Measurements from ENCODE around the gene MORN1. TPM values are rescaled to one million over a fixed set of nuclear protein-coding genes. Genes with fewer than 3 reads are reported as not detected.

MORN1 gene
- total RNA-seq, 1 donor from 2014 or later: 24.4 TPM

DNA sequence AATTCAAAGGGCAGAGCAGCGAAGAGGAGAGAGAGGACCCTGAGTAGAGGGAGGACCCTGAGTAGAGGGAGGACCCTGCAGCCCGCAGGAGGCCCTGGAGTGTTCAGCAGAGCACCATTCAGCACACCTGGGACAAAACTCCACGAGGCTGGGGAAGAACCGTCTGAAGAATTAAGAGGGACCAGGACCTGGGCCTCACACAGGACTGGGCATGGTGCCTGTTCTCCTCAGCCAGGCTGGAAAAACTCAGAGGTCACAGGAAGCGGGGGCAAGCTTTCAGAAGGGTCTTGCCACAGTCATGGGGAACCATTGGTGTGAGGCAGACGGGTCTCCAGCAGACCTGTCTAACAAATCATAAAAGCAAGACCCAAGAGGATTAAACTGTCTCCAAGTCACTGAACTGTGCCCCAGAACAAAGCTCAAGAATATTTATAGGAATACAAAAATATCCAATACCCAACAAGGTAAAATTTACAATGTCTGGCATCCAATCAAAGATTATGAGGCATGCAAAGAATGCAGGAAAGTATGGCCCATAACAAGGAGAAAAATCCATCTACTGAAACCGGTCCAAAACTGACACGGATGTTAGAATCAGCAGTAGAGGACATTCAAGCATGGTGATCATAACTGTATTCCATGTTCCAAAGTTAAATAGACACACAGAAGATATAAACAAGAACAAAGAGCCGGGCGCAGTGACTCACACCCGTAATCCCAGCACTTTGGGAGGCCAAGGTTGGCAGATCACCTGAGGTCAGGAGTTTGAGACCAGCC, 30.6 kb downstream of the MORN1 start:
- Mint-ChIP-seq H3K27ac (ENCODE audit: unreplicated experiment) (no peak overlapping the region), H3K4me3 (no peak overlapping the region), H3K9me3 (peaks cover 5% of the 10 kb centered on the region), H3K27me3 (ENCODE audit: low read depth) (no peaks in the 10 kb centered on the region), H3K36me3 (ENCODE audit: low read depth) (peaks cover 19% of the 10 kb centered on the region), H3K4me1 (no peaks in the 10 kb centered on the region)
- no peak for TF ChIP-seq CTCF (conservative IDR thresholded peaks at IDR 0.05)
- no peak for DNase-seq (ENCODE audit: low read depth, low spot score)

DNA sequence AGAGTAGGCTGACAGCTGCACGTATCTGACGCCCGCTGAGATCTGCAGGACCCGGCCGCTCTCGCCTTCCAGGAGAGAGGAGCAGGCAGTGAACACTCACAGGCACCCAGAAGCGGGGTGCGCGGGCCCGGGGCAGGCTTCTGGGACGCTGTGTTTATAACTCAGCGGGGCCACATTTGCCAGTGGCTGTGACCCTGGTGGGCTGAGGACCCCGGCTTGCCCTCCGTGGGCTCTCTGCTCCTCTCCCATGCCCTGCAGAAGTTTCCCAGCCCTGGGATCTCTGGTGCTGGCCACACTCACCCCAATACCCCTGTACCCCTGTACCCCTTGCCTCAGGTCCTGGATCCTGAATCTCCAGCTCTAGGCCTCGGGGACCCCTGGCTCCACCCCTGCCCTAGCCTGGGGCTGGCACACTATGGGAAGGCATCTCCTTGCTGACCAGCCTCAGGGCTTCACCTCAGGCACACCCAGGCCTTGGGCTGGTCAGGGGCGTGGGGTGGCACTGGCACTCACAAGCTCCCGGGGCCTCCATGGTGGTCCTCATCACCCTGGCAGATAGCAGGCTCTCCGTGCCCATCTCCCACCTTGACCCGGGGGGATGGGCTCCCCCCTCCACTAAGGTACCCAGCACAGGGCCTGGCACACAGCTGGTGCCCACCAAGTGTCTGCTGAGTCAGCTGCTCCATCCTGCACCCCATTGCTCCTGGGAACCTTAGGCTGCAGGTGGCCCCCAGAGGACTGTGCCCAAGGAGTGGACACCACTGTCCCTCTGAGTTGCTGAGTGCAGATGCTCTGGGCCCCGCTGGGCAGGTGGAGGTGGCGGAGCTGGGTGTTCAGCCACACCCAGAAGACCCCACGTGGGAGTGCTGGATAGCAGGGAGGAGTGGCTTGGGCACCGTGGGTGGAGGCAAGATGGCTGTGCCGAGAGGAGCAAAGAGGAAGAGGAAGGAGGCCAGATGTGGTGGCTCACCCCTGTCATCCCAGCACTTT, 32.4 kb downstream of the MORN1 start:
- peaks cover 3% of the 10 kb centered on the region for H3K9me3 Mint-ChIP-seq
- no peak overlapping the region for H3K27ac Mint-ChIP-seq (ENCODE audit: unreplicated experiment)
- no peak for DNase-seq (ENCODE audit: low read depth, low spot score)
- no peak overlapping the region for H3K4me3 Mint-ChIP-seq
- H3K36me3 Mint-ChIP-seq (ENCODE audit: low read depth): peaks cover 15% of the 10 kb centered on the region
- no peak for TF ChIP-seq CTCF (conservative IDR thresholded peaks at IDR 0.05)
- no peaks in the 10 kb centered on the region for H3K27me3 Mint-ChIP-seq (ENCODE audit: low read depth)
- H3K4me1 Mint-ChIP-seq: no peaks in the 10 kb centered on the region

DNA sequence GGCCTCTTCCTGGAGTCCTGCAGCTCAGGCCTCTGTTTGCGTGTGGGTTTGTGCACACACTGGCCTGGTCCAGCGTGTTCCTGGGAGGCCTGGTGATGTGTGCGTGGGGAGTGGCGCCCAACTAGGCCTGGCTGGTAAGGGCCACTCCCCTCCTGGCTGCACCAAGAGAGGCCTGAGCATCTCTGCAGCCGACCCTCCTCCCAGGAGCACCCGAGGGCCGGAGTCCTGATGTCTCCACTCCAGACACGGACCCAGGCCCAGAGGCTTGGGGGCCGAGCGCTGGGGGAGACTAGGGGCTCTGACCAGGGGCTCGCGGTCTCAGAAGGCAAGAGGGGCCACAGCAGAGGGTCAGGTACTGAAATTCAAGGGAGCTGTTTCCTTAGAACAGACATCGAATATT, 33.3 kb downstream of the MORN1 start:
- DNase-seq (ENCODE audit: low read depth, low spot score): no peak
- H3K9me3 Mint-ChIP-seq: no peaks in the 10 kb centered on the region
- no peak for TF ChIP-seq CTCF (conservative IDR thresholded peaks at IDR 0.05)
- H3K27ac Mint-ChIP-seq (ENCODE audit: unreplicated experiment): no peak overlapping the region
- H3K4me3 Mint-ChIP-seq: no peak overlapping the region
- H3K36me3 Mint-ChIP-seq (ENCODE audit: low read depth): peaks cover 9% of the 10 kb centered on the region
- H3K4me1 Mint-ChIP-seq: no peaks in the 10 kb centered on the region
- no peaks in the 10 kb centered on the region for H3K27me3 Mint-ChIP-seq (ENCODE audit: low read depth)

DNA sequence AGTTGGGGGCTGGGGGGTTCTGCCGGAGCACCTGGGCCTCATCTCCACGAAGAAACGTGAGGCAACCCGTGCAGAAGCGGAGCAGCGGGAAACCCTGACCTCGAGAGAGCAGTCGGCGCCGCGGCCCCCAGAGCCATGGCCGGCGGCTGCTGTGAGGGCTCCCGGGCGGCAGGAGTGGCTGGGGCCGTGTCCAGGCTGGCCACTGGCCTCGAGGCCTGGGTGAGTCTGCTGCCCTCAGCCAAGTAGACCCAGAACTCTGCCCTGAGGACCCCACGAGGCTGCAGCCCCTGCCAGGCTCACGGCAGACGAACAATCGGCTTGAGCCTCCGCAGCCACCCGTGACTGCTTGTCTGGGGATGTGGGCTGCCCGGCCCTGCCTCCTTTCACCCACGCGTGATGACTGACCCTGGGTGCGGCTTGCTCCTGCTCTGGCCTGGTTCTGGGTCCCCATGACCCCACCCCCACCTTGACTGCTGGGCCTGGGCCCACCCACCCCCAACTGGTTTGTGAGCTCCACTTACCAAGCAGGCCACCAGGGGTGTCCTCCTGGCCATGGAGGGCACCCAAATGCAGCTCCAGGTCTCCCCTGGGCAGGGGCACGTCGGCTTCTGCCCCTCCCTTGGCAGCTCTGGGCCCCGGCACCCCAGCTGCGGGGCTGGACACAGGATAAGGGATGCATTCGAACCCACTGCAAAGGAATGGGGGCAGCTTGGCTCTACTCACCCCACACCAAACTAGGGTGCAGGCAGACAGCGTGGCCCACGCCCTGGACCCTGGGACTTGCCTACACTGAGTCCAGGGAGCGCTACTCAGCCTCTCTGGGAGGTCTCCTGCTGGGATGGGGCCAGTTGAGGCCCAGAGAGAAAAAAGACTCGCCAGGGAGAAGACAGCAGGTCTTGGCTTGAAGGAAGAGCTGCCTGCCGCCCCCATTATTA, 34.2 kb downstream of the MORN1 start:
- Mint-ChIP-seq H3K27me3 (ENCODE audit: low read depth) (no peaks in the 10 kb centered on the region), H3K9me3 (no peaks in the 10 kb centered on the region), H3K4me3 (no peak overlapping the region), H3K36me3 (ENCODE audit: low read depth) (peaks cover 6% of the 10 kb centered on the region), H3K4me1 (no peaks in the 10 kb centered on the region), H3K27ac (ENCODE audit: unreplicated experiment) (no peak overlapping the region)
- DNase-seq (ENCODE audit: low read depth, low spot score): no peak
- TF ChIP-seq CTCF (conservative IDR thresholded peaks at IDR 0.05): no peak

- Mint-ChIP-seq H3K36me3 (ENCODE audit: low read depth) (peaks cover 3% of the 10 kb centered on the region), H3K4me1 (peaks cover 2% of the 10 kb centered on the region), H3K27me3 (ENCODE audit: low read depth) (no peaks in the 10 kb centered on the region), H3K9me3 (no peaks in the 10 kb centered on the region), H3K27ac (ENCODE audit: unreplicated experiment) (no peak overlapping the region), H3K4me3 (no peak overlapping the region)
- no peak for TF ChIP-seq CTCF (conservative IDR thresholded peaks at IDR 0.05)
- no peak for DNase-seq (ENCODE audit: low read depth, low spot score)
These were observed 35.0 kb downstream of the MORN1 start for GRCh38 chr1:2356401-2356800.
